AG20443 (cell line): ENCODE data around the gene MACROD2.
"Not testable (repeated sequence)": the region's sequence is repeated elsewhere in the genome, so short reads cannot be mapped to it uniquely, and the experiment has no call there.

Experiments
- DNase-seq: peaks from one replicate; pipeline ENCODE4 v3.0.0; 2012; ENCODE audit warnings: low spot score, mixed read lengths

Gene MACROD2

GRCh38 chr20:15107931-15108330 is 1112.6 kb downstream of the MACROD2 start:
- DNase-seq: no peak

- DNase-seq: no peak
Measured at GRCh38 chr20:15109494-15109893, 1114.2 kb downstream of the MACROD2 start.

- DNase-seq: no peak
Measured at GRCh38 chr20:15111654-15112053, 1116.3 kb downstream of the MACROD2 start.

GRCh38 chr20:15113144-15113773 is 1117.9 kb downstream of the MACROD2 start:
- DNase-seq: no peak

- DNase-seq: no peak
Measured at GRCh38 chr20:15119852-15120487, 1124.7 kb downstream of the MACROD2 start.

- DNase-seq: no peak
Measured at GRCh38 chr20:15122613-15123012, 1127.3 kb downstream of the MACROD2 start.

- DNase-seq: no peak
Measured at GRCh38 chr20:15131176-15131575, 1135.9 kb downstream of the MACROD2 start.

- DNase-seq: no peak
Measured at GRCh38 chr20:15138548-15139126, 1143.3 kb downstream of the MACROD2 start.

- no peak for DNase-seq
Measured at GRCh38 chr20:15139522-15139921, 1144.2 kb downstream of the MACROD2 start.

GRCh38 chr20:15140286-15140685 is 1145.0 kb downstream of the MACROD2 start:
- DNase-seq: no peak

- not testable (repeated sequence) for DNase-seq
Measured at GRCh38 chr20:15140940-15141339, 1145.6 kb downstream of the MACROD2 start.

GRCh38 chr20:15141861-15142260 is 1146.5 kb downstream of the MACROD2 start:
- DNase-seq: no peak

- no peak for DNase-seq
Measured at GRCh38 chr20:15143478-15143877, 1148.2 kb downstream of the MACROD2 start.

GRCh38 chr20:15144916-15145315 is 1149.6 kb downstream of the MACROD2 start:
- DNase-seq: no peak

GRCh38 chr20:15146948-15147347 is 1151.6 kb downstream of the MACROD2 start:
- no peak for DNase-seq

GRCh38 chr20:15154070-15154469 is 1158.8 kb downstream of the MACROD2 start:
- no peak for DNase-seq

- no peak for DNase-seq
Measured at GRCh38 chr20:15155848-15156401, 1160.6 kb downstream of the MACROD2 start.

GRCh38 chr20:15158533-15158932 is 1163.2 kb downstream of the MACROD2 start:
- no peak for DNase-seq

- no peak for DNase-seq
Measured at GRCh38 chr20:15162079-15162647, 1166.8 kb downstream of the MACROD2 start.

GRCh38 chr20:15163632-15164031 is 1168.3 kb downstream of the MACROD2 start:
- no peak for DNase-seq

- DNase-seq: no peak
Measured at GRCh38 chr20:15164726-15165125, 1169.4 kb downstream of the MACROD2 start.

- DNase-seq: no peak
Measured at GRCh38 chr20:15166744-15167143, 1171.4 kb downstream of the MACROD2 start.

GRCh38 chr20:15171016-15171415 is 1175.7 kb downstream of the MACROD2 start:
- DNase-seq: no peak
